Measurements from ENCODE around the gene RTCB. TPM values are rescaled to one million over a fixed set of nuclear protein-coding genes. Genes with fewer than 3 reads are reported as not detected.

Gene RTCB
- total and polyA plus RNA-seq, 7 donors = 46.8 to 149 (median 66.4) TPM

DNA sequence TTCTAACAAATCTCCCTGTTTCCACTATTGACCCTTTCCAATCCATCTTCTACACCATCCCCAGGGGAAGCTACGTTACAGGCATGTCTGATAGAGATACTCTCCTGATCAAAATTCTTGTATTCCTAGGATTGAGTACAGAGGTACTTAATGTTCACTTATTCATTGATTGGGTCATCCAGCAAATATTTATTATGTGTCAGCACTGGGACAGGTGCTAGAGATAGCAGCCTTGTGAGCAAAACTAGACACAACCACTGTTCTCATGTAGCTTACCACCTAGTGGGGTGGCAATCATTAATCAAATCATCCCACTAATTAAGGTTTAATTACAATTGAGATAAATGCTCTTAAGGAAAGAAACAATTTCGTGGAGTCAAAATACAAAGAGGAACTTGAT lies 9.4 kb upstream of the RTCB start:
- no peaks in the 10 kb centered on the region for H3K9me3 ChIP-seq
- H3K27ac ChIP-seq = no peak overlapping the region
- H3K4me3 ChIP-seq = no peak overlapping the region
- no peaks in the 10 kb centered on the region for H3K36me3 ChIP-seq
- WGBS, 2 donors = 47 to 52% methylated on average over 2 of the region's 2 CpGs
- no peaks in the 10 kb centered on the region for H3K27me3 ChIP-seq
- TF ChIP-seq, protein P1, sequence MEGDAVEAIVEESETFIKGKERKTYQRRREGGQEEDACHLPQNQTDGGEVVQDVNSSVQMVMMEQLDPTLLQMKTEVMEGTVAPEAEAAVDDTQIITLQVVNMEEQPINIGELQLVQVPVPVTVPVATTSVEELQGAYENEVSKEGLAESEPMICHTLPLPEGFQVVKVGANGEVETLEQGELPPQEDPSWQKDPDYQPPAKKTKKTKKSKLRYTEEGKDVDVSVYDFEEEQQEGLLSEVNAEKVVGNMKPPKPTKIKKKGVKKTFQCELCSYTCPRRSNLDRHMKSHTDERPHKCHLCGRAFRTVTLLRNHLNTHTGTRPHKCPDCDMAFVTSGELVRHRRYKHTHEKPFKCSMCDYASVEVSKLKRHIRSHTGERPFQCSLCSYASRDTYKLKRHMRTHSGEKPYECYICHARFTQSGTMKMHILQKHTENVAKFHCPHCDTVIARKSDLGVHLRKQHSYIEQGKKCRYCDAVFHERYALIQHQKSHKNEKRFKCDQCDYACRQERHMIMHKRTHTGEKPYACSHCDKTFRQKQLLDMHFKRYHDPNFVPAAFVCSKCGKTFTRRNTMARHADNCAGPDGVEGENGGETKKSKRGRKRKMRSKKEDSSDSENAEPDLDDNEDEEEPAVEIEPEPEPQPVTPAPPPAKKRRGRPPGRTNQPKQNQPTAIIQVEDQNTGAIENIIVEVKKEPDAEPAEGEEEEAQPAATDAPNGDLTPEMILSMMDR (IDR thresholded peaks at IDR 0.05) = no peak
- no peak for TF ChIP-seq POLR2AphosphoS5 (IDR thresholded peaks at IDR 0.05)
- TF ChIP-seq EP300 (IDR thresholded peaks at IDR 0.05) = no peak
- no peak for TF ChIP-seq POLR2A (IDR thresholded peaks at IDR 0.05)
- no peak for DNase-seq
- intact Hi-C loops (cut with DNase I) = no loop called here
- H3K4me1 ChIP-seq = no peaks in the 10 kb centered on the region

DNA sequence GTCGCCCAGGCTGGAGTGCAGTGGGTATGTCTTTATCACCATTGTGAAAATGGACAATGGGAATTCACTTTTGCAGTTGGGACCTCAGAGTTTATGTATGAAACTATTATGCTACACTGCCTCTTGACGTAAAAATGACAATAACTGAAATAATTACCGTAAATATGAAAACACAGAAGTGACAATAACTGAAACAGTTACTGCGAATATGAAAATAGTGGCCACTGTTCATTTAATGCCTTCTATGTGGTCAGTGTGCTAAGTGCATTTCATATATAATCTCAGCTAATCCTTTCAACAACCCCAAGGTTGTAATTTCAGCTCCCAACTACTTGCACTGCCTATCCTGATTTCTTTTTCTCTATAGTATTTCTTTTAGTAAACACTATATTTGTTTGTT lies 5.9 kb upstream of the RTCB start:
- no peak overlapping the region for H3K4me3 ChIP-seq
- WGBS, 2 donors = 71 to 77% methylated on average over 4 of the region's 4 CpGs
- intact Hi-C loops (cut with DNase I) = no loop called here
- H3K4me1 ChIP-seq = no peaks in the 10 kb centered on the region
- no peak overlapping the region for H3K27ac ChIP-seq
- TF ChIP-seq POLR2A (IDR thresholded peaks at IDR 0.05) (no peak), POLR2AphosphoS5 (IDR thresholded peaks at IDR 0.05) (no peak), EP300 (IDR thresholded peaks at IDR 0.05) (no peak)
- TF ChIP-seq, protein P1 (IDR thresholded peaks at IDR 0.05) = no peak
- H3K36me3 ChIP-seq = no peaks in the 10 kb centered on the region
- DNase-seq = no peak
- no peaks in the 10 kb centered on the region for H3K9me3 ChIP-seq
- H3K27me3 ChIP-seq = no peaks in the 10 kb centered on the region

- no peak overlapping the region for H3K27ac ChIP-seq
- no peaks in the 10 kb centered on the region for H3K36me3 ChIP-seq
- H3K4me1 ChIP-seq = peaks cover 0 to 4% (median under 1%) of the 10 kb centered on the region in 4 donors
- intact Hi-C loops (cut with DNase I) = no loop called here
- no peak overlapping the region for H3K4me3 ChIP-seq
- no peak for DNase-seq
- TF ChIP-seq EP300 (IDR thresholded peaks at IDR 0.05) = no peak
- TF ChIP-seq POLR2A (IDR thresholded peaks at IDR 0.05) = no peak
- TF ChIP-seq, protein P1 (IDR thresholded peaks at IDR 0.05) = no peak
- no peak for TF ChIP-seq POLR2AphosphoS5 (IDR thresholded peaks at IDR 0.05)
- WGBS, 2 donors = 85% methylated on average over 9 of the region's 9 CpGs
- H3K9me3 ChIP-seq = no peaks in the 10 kb centered on the region
- no peaks in the 10 kb centered on the region for H3K27me3 ChIP-seq
Observed at GRCh38 chr22:32416556-32417085, 4.6 kb upstream of the RTCB start.

- intact Hi-C loops (cut with DNase I) = no loop called here
- 69 to 74% methylated on average over 7 of the region's 7 CpGs for WGBS, 2 donors
- TF ChIP-seq, protein P1 (IDR thresholded peaks at IDR 0.05) = no peak
- no peak for TF ChIP-seq POLR2A (IDR thresholded peaks at IDR 0.05)
- no peak for TF ChIP-seq EP300 (IDR thresholded peaks at IDR 0.05)
- no peak for TF ChIP-seq POLR2AphosphoS5 (IDR thresholded peaks at IDR 0.05)
- Histone ChIP-seq H3K4me1 (peaks cover 0 to 24% (median 17%) of the 10 kb centered on the region in 4 donors), H3K4me3 (no peak overlapping the region), H3K36me3 (no peaks in the 10 kb centered on the region), H3K9me3 (no peaks in the 10 kb centered on the region), H3K27ac (no peak overlapping the region), H3K27me3 (no peaks in the 10 kb centered on the region)
- no peak for DNase-seq
Observed at GRCh38 chr22:32414191-32414590, 2.1 kb upstream of the RTCB start.

DNA sequence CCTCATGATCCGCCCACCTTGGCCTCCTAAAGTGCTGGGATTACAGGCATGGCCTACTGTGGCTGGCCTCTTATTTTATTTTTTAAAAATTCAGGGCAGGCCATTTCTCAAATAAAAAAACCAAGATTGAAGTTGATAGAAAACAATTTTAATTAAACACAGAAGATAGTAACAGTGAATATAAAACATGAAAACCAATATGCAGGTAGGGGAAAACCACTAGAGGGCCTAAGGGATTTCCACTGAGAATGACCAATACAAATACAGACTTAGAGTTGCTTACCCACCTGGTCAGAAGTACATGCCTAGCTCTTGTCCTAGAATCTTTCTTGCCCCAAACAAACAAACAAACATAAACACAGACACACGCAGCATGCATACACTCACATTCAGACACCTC lies 1.7 kb upstream of the RTCB start:
- no peak overlapping the region for H3K27ac ChIP-seq
- H3K9me3 ChIP-seq = no peaks in the 10 kb centered on the region
- TF ChIP-seq, protein P1 (IDR thresholded peaks at IDR 0.05) = no peak
- intact Hi-C loops (cut with DNase I) = loop anchor here (2.0 kb wide), 1 partner anchor 61 kb away; the partner anchor contains the start of gene FBXO7
- no peaks in the 10 kb centered on the region for H3K27me3 ChIP-seq
- no peak overlapping the region for H3K4me3 ChIP-seq
- peaks cover 0 to 28% (median 18%) of the 10 kb centered on the region in 4 donors for H3K4me1 ChIP-seq
- peaks cover 0 to 1% (median 0%) of the 10 kb centered on the region in 4 donors for H3K36me3 ChIP-seq
- DNase-seq = no peak
- WGBS, 2 donors = 76 to 93% methylated on average over 2 of the region's 2 CpGs
